Left ventricle myocardium inferior (tissue), 1 donor: ENCODE data around the gene ALOX12B. TPM values are rescaled to one million over a fixed set of nuclear protein-coding genes. Genes with fewer than 3 reads are reported as not detected.
A peak's percentile ranks its signal among the peaks of the same experiment; 100 is the strongest.

Source experiments
- DNase-seq: peaks from one replicate; pipeline ENCODE4 v3.0.0-alpha.2; 2020
- H3K27ac ChIP-seq: fragments of 200-600 bp; replicated peaks from 2 replicates; pipeline ENCODE4 v1.8.0; 2021
- H3K27me3 ChIP-seq: fragments of 200-600 bp; 2 replicates; pipeline ENCODE4 v1.8.0; 2021; ENCODE audit warnings: low read depth
- H3K36me3 ChIP-seq: fragments of 200-600 bp; 2 replicates; pipeline ENCODE4 v1.8.0; 2021
- H3K4me1 ChIP-seq: fragments of 200-600 bp; 2 replicates; pipeline ENCODE4 v1.8.0; 2021
- H3K4me3 ChIP-seq: fragments of 200-600 bp; 2 replicates; pipeline ENCODE4 v1.8.0; 2021; ENCODE audit warnings: mild to moderate bottlenecking, moderate library complexity
- H3K9me3 ChIP-seq: fragments of 200-600 bp; replicated peaks from 2 replicates; pipeline ENCODE4 v1.8.0; 2021
- intact Hi-C: fragments of 100-400 bp; cut with micrococcal nuclease; formaldehyde crosslinking; loops from one replicate; pipeline ENCODE4 v1.11.0; 2022
- total RNA-seq: library from RNA; stranded (reverse); fragmentation: NEBNext Ultra II Directional; extraction: Animal tissue kit (Norgen Biotek cat#: 25700); gene quantifications from one replicate; pipeline ENCODE4 v1.2.1, GENCODE V29; 2021
- TF ChIP-seq, protein P1 (sequence below): fragments of 200-600 bp; IDR thresholded peaks from 2 replicates; pipeline ENCODE4 v1.8.0; 2021; ENCODE audit warnings: antibody characterized with exemption, mild to moderate bottlenecking, borderline replicate concordance
- donor health status: DM: no; HTN: yes; CAD: no; lungs with severe emphysema.

ALOX12B gene
- total RNA-seq, 1 donor from 2014 or later = not detected

DNA sequence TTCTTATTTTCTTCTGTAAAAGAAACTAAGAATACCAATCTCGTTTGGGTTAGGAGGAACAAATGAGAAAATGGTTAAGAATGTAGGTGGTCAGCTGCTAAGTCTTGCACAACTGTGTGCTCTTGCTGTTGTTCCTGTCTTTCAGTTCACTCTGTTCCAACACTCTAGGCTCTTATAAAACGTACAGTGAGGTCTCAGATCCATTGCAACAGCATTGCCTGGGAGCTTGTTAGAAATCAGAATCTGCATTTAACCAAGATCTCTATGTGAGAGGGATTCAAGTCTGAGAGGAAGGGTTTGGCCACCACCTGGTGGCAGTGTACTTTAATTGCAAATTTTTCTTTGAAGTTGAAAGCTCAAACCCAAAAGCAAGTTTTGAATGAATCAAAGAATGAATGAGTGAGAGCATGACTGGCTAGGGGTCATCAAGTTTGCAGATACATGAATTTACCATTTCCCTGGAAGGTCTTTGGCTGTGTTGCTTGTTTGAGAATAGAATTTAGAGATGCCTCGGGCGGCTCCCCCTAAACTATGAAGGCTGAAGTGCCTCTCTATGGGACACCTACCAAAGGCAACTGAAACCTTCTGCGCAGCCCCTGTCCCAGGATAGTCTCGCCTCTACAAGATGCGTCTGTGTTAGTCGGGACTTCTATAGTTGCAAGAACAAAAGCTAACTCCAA, 46.1 kb downstream of the ALOX12B start:
- DNase-seq = no peak
- intact Hi-C loops = no loop called here
- Histone ChIP-seq H3K4me1 (peaks cover 9% of the 10 kb centered on the region), H3K4me3 (no peak overlapping the region), H3K27ac (peak overlapping the region; percentile 43), H3K27me3 (peaks cover 63% of the 10 kb centered on the region), H3K9me3 (no peaks in the 10 kb centered on the region), H3K36me3 (no peaks in the 10 kb centered on the region)
- TF ChIP-seq, protein P1, sequence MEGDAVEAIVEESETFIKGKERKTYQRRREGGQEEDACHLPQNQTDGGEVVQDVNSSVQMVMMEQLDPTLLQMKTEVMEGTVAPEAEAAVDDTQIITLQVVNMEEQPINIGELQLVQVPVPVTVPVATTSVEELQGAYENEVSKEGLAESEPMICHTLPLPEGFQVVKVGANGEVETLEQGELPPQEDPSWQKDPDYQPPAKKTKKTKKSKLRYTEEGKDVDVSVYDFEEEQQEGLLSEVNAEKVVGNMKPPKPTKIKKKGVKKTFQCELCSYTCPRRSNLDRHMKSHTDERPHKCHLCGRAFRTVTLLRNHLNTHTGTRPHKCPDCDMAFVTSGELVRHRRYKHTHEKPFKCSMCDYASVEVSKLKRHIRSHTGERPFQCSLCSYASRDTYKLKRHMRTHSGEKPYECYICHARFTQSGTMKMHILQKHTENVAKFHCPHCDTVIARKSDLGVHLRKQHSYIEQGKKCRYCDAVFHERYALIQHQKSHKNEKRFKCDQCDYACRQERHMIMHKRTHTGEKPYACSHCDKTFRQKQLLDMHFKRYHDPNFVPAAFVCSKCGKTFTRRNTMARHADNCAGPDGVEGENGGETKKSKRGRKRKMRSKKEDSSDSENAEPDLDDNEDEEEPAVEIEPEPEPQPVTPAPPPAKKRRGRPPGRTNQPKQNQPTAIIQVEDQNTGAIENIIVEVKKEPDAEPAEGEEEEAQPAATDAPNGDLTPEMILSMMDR = peak; percentile 73

GRCh38 chr17:8039611-8040168, 47.8 kb downstream of the ALOX12B start:
- no peak for DNase-seq
- intact Hi-C loops = no loop called here
- no peaks in the 10 kb centered on the region for H3K9me3 ChIP-seq
- H3K27me3 ChIP-seq = peaks cover 57% of the 10 kb centered on the region
- peaks cover 9% of the 10 kb centered on the region for H3K4me1 ChIP-seq
- TF ChIP-seq, protein P1 = no peak
- H3K36me3 ChIP-seq = no peaks in the 10 kb centered on the region
- H3K4me3 ChIP-seq = no peak overlapping the region
- no peak overlapping the region for H3K27ac ChIP-seq

- TF ChIP-seq, protein P1 = no peak
- intact Hi-C loops = no loop called here
- peaks cover 59% of the 10 kb centered on the region for H3K27me3 ChIP-seq
- H3K27ac ChIP-seq = no peak within 1 kb of the TSS
- peak within 1 kb of the TSS; percentile 27 for H3K4me3 ChIP-seq
- H3K36me3 ChIP-seq = no peaks in the 10 kb centered on the region
- peaks cover 9% of the 10 kb centered on the region for H3K4me1 ChIP-seq
- no peaks in the 10 kb centered on the region for H3K9me3 ChIP-seq
- no peak for DNase-seq
Observed at GRCh38 chr17:8038954-8039610, 48.4 kb downstream of the ALOX12B start, which contains the start of gene ALOX15B. Gene ALOX15B (plus strand): TSS chr17:8039059. CDS start chr17:8039156, 97 bp downstream.

- TF ChIP-seq, protein P1 = no peak
- Histone ChIP-seq H3K9me3 (no peaks in the 10 kb centered on the region), H3K27me3 (peaks cover 84% of the 10 kb centered on the region), H3K27ac (no peak overlapping the region), H3K36me3 (no peaks in the 10 kb centered on the region), H3K4me1 (no peaks in the 10 kb centered on the region), H3K4me3 (no peak overlapping the region)
- DNase-seq = no peak
- intact Hi-C loops = no loop called here
Observed at GRCh38 chr17:8032442-8032841, 55.1 kb downstream of the ALOX12B start.

DNA sequence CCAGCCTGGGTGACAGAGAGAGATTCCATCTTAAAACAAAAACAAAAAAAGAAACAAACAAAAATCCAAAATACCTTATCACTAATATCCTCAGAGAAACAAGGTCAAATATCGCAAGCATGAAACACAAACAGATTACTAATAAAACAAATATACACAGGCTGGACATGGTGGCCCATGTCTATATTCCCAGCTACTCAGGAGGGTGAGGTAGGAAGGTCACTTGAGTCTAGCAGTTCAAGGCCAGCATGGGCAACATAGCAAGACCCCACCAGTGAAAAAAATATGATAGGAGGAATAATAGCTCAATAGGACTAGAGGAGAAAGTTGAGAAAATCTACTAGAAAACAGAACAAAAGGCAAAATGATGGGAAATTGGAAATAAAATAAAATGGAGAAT, 55.6 kb downstream of the ALOX12B start:
- Histone ChIP-seq H3K9me3 (no peaks in the 10 kb centered on the region), H3K4me1 (no peaks in the 10 kb centered on the region), H3K36me3 (no peaks in the 10 kb centered on the region), H3K4me3 (no peak overlapping the region), H3K27ac (no peak overlapping the region), H3K27me3 (peaks cover 84% of the 10 kb centered on the region)
- no peak for DNase-seq
- intact Hi-C loops = no loop called here
- TF ChIP-seq, protein P1 = no peak
